Measurements from ENCODE around the gene MYO7A.
A peak's percentile ranks its signal among the peaks of the same experiment; 100 is the strongest.

The MYO7A gene

GRCh38 chr11:77141475-77141874 lies 13.4 kb downstream of the MYO7A start:
- Histone ChIP-seq H3K79me2 (ENCODE audit: insufficient read depth, low read length) (no peaks in the 10 kb centered on the region), H3K9me3 (ENCODE audit: insufficient read depth, low read depth, low read length) (no peaks in the 10 kb centered on the region), H3K4me1 (ENCODE audit: insufficient read depth, low read length, poor library complexity, severe bottlenecking) (peaks cover 33% of the 10 kb centered on the region), H3K27me3 (ENCODE audit: insufficient read depth, low read length, poor library complexity, severe bottlenecking) (no peaks in the 10 kb centered on the region), H3K9ac (ENCODE audit: low read depth, low read length, poor library complexity, severe bottlenecking) (no peak overlapping the region), H3K9me2 (replicated peaks; ENCODE audit: low read depth, low read length) (no peaks in the 10 kb centered on the region), H2AFZ (ENCODE audit: low read length) (no peak overlapping the region), H3K4me2 (ENCODE audit: low read depth, low read length, poor library complexity, severe bottlenecking) (peak overlapping the region; percentile 41), H4K20me1 (ENCODE audit: insufficient read depth, low read length, poor library complexity, severe bottlenecking) (no peaks in the 10 kb centered on the region), H3K36me3 (ENCODE audit: insufficient read depth, low read length) (no peaks in the 10 kb centered on the region), H3F3A (ENCODE audit: low read depth) (no peaks in the 10 kb centered on the region), H3K4me3 (ENCODE audit: low read length, poor library complexity, severe bottlenecking) (no peak overlapping the region)
- TF ChIP-seq EZH2phosphoT487 (IDR thresholded peaks at IDR 0.05; ENCODE audit: borderline replicate concordance), result no peak
- no peak for TF ChIP-seq CTCF (conservative IDR thresholded peaks at IDR 0.05; ENCODE audit: low read length)

- no peaks in the 10 kb centered on the region for H3K36me3 ChIP-seq (ENCODE audit: insufficient read depth, low read length)
- H3K9me2 ChIP-seq (replicated peaks; ENCODE audit: low read depth, low read length), result no peaks in the 10 kb centered on the region
- no peaks in the 10 kb centered on the region for H3F3A ChIP-seq (ENCODE audit: low read depth)
- no peak overlapping the region for H3K4me3 ChIP-seq (ENCODE audit: low read length, poor library complexity, severe bottlenecking)
- no peak overlapping the region for H2AFZ ChIP-seq (ENCODE audit: low read length)
- H3K4me2 ChIP-seq (ENCODE audit: low read depth, low read length, poor library complexity, severe bottlenecking), result peak overlapping the region; percentile 41
- H3K4me1 ChIP-seq (ENCODE audit: insufficient read depth, low read length, poor library complexity, severe bottlenecking), result peaks cover 33% of the 10 kb centered on the region
- H3K9me3 ChIP-seq (ENCODE audit: insufficient read depth, low read depth, low read length), result no peaks in the 10 kb centered on the region
- H3K27me3 ChIP-seq (ENCODE audit: insufficient read depth, low read length, poor library complexity, severe bottlenecking), result no peaks in the 10 kb centered on the region
- no peak overlapping the region for H3K9ac ChIP-seq (ENCODE audit: low read depth, low read length, poor library complexity, severe bottlenecking)
- H4K20me1 ChIP-seq (ENCODE audit: insufficient read depth, low read length, poor library complexity, severe bottlenecking), result no peaks in the 10 kb centered on the region
- H3K79me2 ChIP-seq (ENCODE audit: insufficient read depth, low read length), result no peaks in the 10 kb centered on the region
- no peak for TF ChIP-seq EZH2phosphoT487 (IDR thresholded peaks at IDR 0.05; ENCODE audit: borderline replicate concordance)
- TF ChIP-seq CTCF (conservative IDR thresholded peaks at IDR 0.05; ENCODE audit: low read length), result no peak
Measured at GRCh38 chr11:77142091-77142975, 14.3 kb downstream of the MYO7A start.

GRCh38 chr11:77143405-77144020 lies 15.5 kb downstream of the MYO7A start:
- peaks cover 38% of the 10 kb centered on the region for H3K4me1 ChIP-seq (ENCODE audit: insufficient read depth, low read length, poor library complexity, severe bottlenecking)
- no peak overlapping the region for H2AFZ ChIP-seq (ENCODE audit: low read length)
- no peak for TF ChIP-seq CTCF (conservative IDR thresholded peaks at IDR 0.05; ENCODE audit: low read length)
- TF ChIP-seq EZH2phosphoT487 (IDR thresholded peaks at IDR 0.05; ENCODE audit: borderline replicate concordance), result no peak

More at GRCh38 chr11:77143405-77144020, 15.5 kb downstream of the MYO7A start:
- Histone ChIP-seq H3K9me2 (replicated peaks; ENCODE audit: low read depth, low read length) (no peaks in the 10 kb centered on the region), H4K20me1 (ENCODE audit: insufficient read depth, low read length, poor library complexity, severe bottlenecking) (no peaks in the 10 kb centered on the region), H3K9ac (ENCODE audit: low read depth, low read length, poor library complexity, severe bottlenecking) (no peak overlapping the region), H3K4me3 (ENCODE audit: low read length, poor library complexity, severe bottlenecking) (no peak overlapping the region), H3F3A (ENCODE audit: low read depth) (no peaks in the 10 kb centered on the region), H3K9me3 (ENCODE audit: insufficient read depth, low read depth, low read length) (no peaks in the 10 kb centered on the region), H3K79me2 (ENCODE audit: insufficient read depth, low read length) (no peaks in the 10 kb centered on the region), H3K4me2 (ENCODE audit: low read depth, low read length, poor library complexity, severe bottlenecking) (no peak overlapping the region), H3K27me3 (ENCODE audit: insufficient read depth, low read length, poor library complexity, severe bottlenecking) (no peaks in the 10 kb centered on the region), H3K36me3 (ENCODE audit: insufficient read depth, low read length) (no peaks in the 10 kb centered on the region)

Measured in Loucy (cell line).